WTC11 (cell line): ENCODE measurements around the gene RASAL3. TPM values are rescaled to one million over a fixed set of nuclear protein-coding genes. Genes with fewer than 3 reads are reported as not detected.

Experiments used
- ATAC-seq: fragments of 200-7000 bp; cut with Tn5 transposase; 2 replicates; pipeline ENCODE4 v1.10.0; 2021; ENCODE audit warnings: mild to moderate bottlenecking, moderate library complexity
- CTCF ChIA-PET: fragments of 300-600 bp; sonication (Branson Sonifier 250); formaldehyde crosslinking; loops from one replicate; lab custom pipeline; 2021; ENCODE audit warnings: antibody characterized with exemption; lab: Charles Lee
- POLR2A ChIA-PET: fragments of 350-600 bp; sonication (Branson Sonifier 250); formaldehyde crosslinking; loops from one replicate; lab custom pipeline; 2021; ENCODE audit warnings: antibody characterized with exemption; lab: Charles Lee
- DNase-seq: peaks from one replicate; pipeline ENCODE4 v3.0.0; 2021; ENCODE audit warnings: low spot score
- H3K27ac Mint-ChIP-seq: 2 replicates; pipeline ENCODE4 v1.8.0; 2021; ENCODE audit warnings: mixed read lengths
- H3K27me3 Mint-ChIP-seq: 2 replicates; pipeline ENCODE4 v1.8.0; 2021; ENCODE audit warnings: low read depth, mild to moderate bottlenecking, moderate library complexity, mixed read lengths
- H3K36me3 Mint-ChIP-seq: 2 replicates; pipeline ENCODE4 v1.8.0; 2021; ENCODE audit warnings: mixed read lengths
- H3K4me1 Mint-ChIP-seq: 2 replicates; pipeline ENCODE4 v1.8.0; 2022; ENCODE audit warnings: mixed read lengths
- H3K4me3 Mint-ChIP-seq: 2 replicates; pipeline ENCODE4 v1.8.0; 2021; ENCODE audit warnings: mild to moderate bottlenecking, moderate library complexity, mixed read lengths
- H3K9me3 Mint-ChIP-seq: 2 replicates; pipeline ENCODE4 v1.8.0; 2021; ENCODE audit warnings: mixed read lengths
- ATF1 ChIP-seq: sonication (generic); formaldehyde crosslinking; IDR thresholded peaks from 2 replicates; pipeline ENCODE4 v1.8.1; 2023; ENCODE audit warnings: mild to moderate bottlenecking, moderate library complexity, missing genetic modification reagents
- ATF2 ChIP-seq: sonication (generic); formaldehyde crosslinking; IDR thresholded peaks from 2 replicates; pipeline ENCODE4 v1.8.1; 2022; ENCODE audit warnings: low read depth, missing genetic modification reagents, borderline replicate concordance
- ATF6 ChIP-seq: sonication (generic); formaldehyde crosslinking; IDR thresholded peaks from 2 replicates; pipeline ENCODE4 v1.8.1; 2023; ENCODE audit warnings: mild to moderate bottlenecking, missing genetic modification reagents
- CDX4 ChIP-seq: fragments of 250-450 bp; sonication (Bioruptor Pico); IDR thresholded peaks from 2 replicates; pipeline ENCODE4 v1.9.0; 2021; ENCODE audit warnings: moderate library complexity, mild to moderate bottlenecking, inconsistent platforms, borderline replicate concordance
- EMX1 ChIP-seq: fragments of 250-450 bp; sonication (Bioruptor Pico); IDR thresholded peaks from 2 replicates; pipeline ENCODE4 v1.8.0; 2021; ENCODE audit warnings: mild to moderate bottlenecking
- ETV6 ChIP-seq: sonication (generic); formaldehyde crosslinking; IDR thresholded peaks from 2 replicates; pipeline ENCODE4 v1.8.1; 2022; ENCODE audit warnings: mild to moderate bottlenecking, missing genetic modification reagents
- FOXP1 ChIP-seq: sonication (generic); formaldehyde crosslinking; IDR thresholded peaks from 2 replicates; pipeline ENCODE4 v1.8.0; 2022; ENCODE audit warnings: missing genetic modification reagents, mild to moderate bottlenecking, moderate library complexity, borderline replicate concordance
- GABPB1 ChIP-seq: sonication (generic); formaldehyde crosslinking; IDR thresholded peaks from 2 replicates; pipeline ENCODE4 v1.8.1; 2023; ENCODE audit warnings: mild to moderate bottlenecking, missing genetic modification reagents
- JUN ChIP-seq: sonication (generic); formaldehyde crosslinking; IDR thresholded peaks from 2 replicates; pipeline ENCODE4 v1.8.0; 2023; ENCODE audit warnings: mild to moderate bottlenecking, missing genetic modification reagents
- MLX ChIP-seq: sonication (generic); formaldehyde crosslinking; IDR thresholded peaks from 2 replicates; pipeline ENCODE4 v1.8.1; 2023; ENCODE audit warnings: mild to moderate bottlenecking, missing genetic modification reagents, moderate library complexity
- MYBL2 ChIP-seq: sonication (generic); formaldehyde crosslinking; IDR thresholded peaks from 2 replicates; pipeline ENCODE4 v1.8.1; 2023; ENCODE audit warnings: mild to moderate bottlenecking, moderate library complexity, missing genetic modification reagents
- NFATC4 ChIP-seq: fragments of 250-450 bp; sonication (Bioruptor Pico); IDR thresholded peaks from 2 replicates; pipeline ENCODE4 v1.9.0; 2021; ENCODE audit warnings: mild to moderate bottlenecking
- NFE2L1 ChIP-seq: sonication (generic); formaldehyde crosslinking; IDR thresholded peaks from 2 replicates; pipeline ENCODE4 v1.8.1; 2023; ENCODE audit warnings: missing genetic modification reagents
- RELA ChIP-seq: sonication (generic); formaldehyde crosslinking; IDR thresholded peaks from 2 replicates; pipeline ENCODE4 v1.8.1; 2022; ENCODE audit warnings: missing genetic modification reagents, mild to moderate bottlenecking, borderline replicate concordance
- TEAD1 ChIP-seq: sonication (generic); formaldehyde crosslinking; IDR thresholded peaks from 2 replicates; pipeline ENCODE4 v1.8.0; 2022; ENCODE audit warnings: mild to moderate bottlenecking, missing genetic modification reagents
- USF1 ChIP-seq: sonication (generic); formaldehyde crosslinking; IDR thresholded peaks from 2 replicates; pipeline ENCODE4 v1.8.0; 2022; ENCODE audit warnings: mild to moderate bottlenecking, missing genetic modification reagents
- ZNF219 ChIP-seq: sonication (generic); formaldehyde crosslinking; IDR thresholded peaks from 2 replicates; pipeline ENCODE4 v1.8.0; 2023; ENCODE audit warnings: missing genetic modification reagents, mild to moderate bottlenecking, borderline replicate concordance
- ZNF317 ChIP-seq: sonication (generic); formaldehyde crosslinking; IDR thresholded peaks from 2 replicates; pipeline ENCODE4 v1.8.1; 2023; ENCODE audit warnings: low read depth, mild to moderate bottlenecking, moderate library complexity, missing genetic modification reagents, borderline replicate concordance
- ZNF423 ChIP-seq: fragments of 250-450 bp; sonication (Bioruptor Pico); IDR thresholded peaks from 2 replicates; pipeline ENCODE4 v2.1.2; 2022; ENCODE audit warnings: mild to moderate bottlenecking, moderate library complexity
- ZNF671 ChIP-seq: fragments of 250-450 bp; sonication (Bioruptor Pico); IDR thresholded peaks from 2 replicates; pipeline ENCODE4 v1.8.0; 2021; ENCODE audit warnings: mild to moderate bottlenecking
- ZSCAN18 ChIP-seq: fragments of 250-450 bp; sonication (Bioruptor Pico); IDR thresholded peaks from 2 replicates; pipeline ENCODE4 v2.1.2; 2022; ENCODE audit warnings: mild to moderate bottlenecking, moderate library complexity
- total RNA-seq: library from RNA; stranded (reverse); gene quantifications from 3 replicates; pipeline ENCODE4 v1.2.3, GENCODE V29; 2021
- TF ChIP-seq, protein P1 (sequence below): fragments of 200-600 bp; IDR thresholded peaks from 2 replicates; pipeline ENCODE4 v1.8.0; 2022; ENCODE audit warnings: antibody characterized with exemption
- TF ChIP-seq, protein P2 (sequence below): fragments of 250-450 bp; sonication (Bioruptor Pico); IDR thresholded peaks from 2 replicates; pipeline ENCODE4 v1.9.0; 2021; ENCODE audit warnings: mild to moderate bottlenecking, borderline replicate concordance

RASAL3 gene
- total RNA-seq, 1 experiment from 2014 or later = 1.6 TPM

GRCh38 chr19:15418579-15419412 is 45.5 kb downstream of the RASAL3 start, which contains the start of gene AKAP8L:
Gene AKAP8L (minus strand): TSS chr19:15418988. CDS start chr19:15418923, 65 bp downstream.
- Mint-ChIP-seq H3K36me3 (peaks cover 34% of the 10 kb centered on the region), H3K27me3 (no peaks in the 10 kb centered on the region), H3K4me1 (peaks cover 14% of the 10 kb centered on the region), H3K4me3 (peak within 1 kb of the TSS; percentile 95), H3K9me3 (0 out of 2 replicates have a peak, but pooled peaks cover 5% of the 10 kb centered on the region), H3K27ac (peak within 1 kb of the TSS; percentile 94)
- ATAC-seq (peak; percentile 97), DNase-seq (peak; percentile 99)
- CTCF ChIA-PET = interaction anchor here (0.6 to 5.8 kb wide), 44 partner anchors 10 to 1242 kb away, joined by 3 to 128 read pairs (median 6); partner anchors contain the start of genes AKAP8, FAM32A, PGLYRP2 and RAB8A
- POLR2A ChIA-PET = interaction anchor here (0.6 to 2.6 kb wide), 20 partner anchors 12 to 783 kb away, joined by 3 to 31 read pairs (median 4); partner anchors contain the start of genes AKAP8, FAM32A and SYDE1
- TF ChIP-seq EMX1 (no peak), USF1 (0 out of 2 replicates have a peak, but pooled peaks have one; percentile 25), TEAD1 (CRISPR knock-in tag) (0 out of 2 replicates have a peak, but pooled peaks have one; percentile 51), GABPB1 (CRISPR knock-in tag) (peak; percentile 77), ZNF671 (CRISPR knock-in tag) (no peak), MYBL2 (CRISPR knock-in tag) (no peak), CDX4 (CRISPR knock-in tag) (no peak), ZSCAN18 (no peak), ETV6 (CRISPR knock-in tag) (no peak), NFE2L1 (CRISPR knock-in tag) (no peak), ATF2 (CRISPR knock-in tag) (no peak), NFATC4 (CRISPR knock-in tag) (peak; percentile 62; the same call in 1 of the 2 replicates), MLX (CRISPR knock-in tag) (no peak), ATF1 (CRISPR knock-in tag) (no peak), RELA (CRISPR knock-in tag) (no peak), ATF6 (CRISPR knock-in tag) (no peak), FOXP1 (peak; percentile 55; the same call in 1 of the 2 replicates), ZNF317 (CRISPR knock-in tag) (no peak), ZNF219 (0 out of 2 replicates have a peak, but pooled peaks have one; percentile 26), JUN (CRISPR knock-in tag) (no peak; the same call in 1 of the 2 replicates), ZNF423 (no peak)
- TF ChIP-seq, protein P1, sequence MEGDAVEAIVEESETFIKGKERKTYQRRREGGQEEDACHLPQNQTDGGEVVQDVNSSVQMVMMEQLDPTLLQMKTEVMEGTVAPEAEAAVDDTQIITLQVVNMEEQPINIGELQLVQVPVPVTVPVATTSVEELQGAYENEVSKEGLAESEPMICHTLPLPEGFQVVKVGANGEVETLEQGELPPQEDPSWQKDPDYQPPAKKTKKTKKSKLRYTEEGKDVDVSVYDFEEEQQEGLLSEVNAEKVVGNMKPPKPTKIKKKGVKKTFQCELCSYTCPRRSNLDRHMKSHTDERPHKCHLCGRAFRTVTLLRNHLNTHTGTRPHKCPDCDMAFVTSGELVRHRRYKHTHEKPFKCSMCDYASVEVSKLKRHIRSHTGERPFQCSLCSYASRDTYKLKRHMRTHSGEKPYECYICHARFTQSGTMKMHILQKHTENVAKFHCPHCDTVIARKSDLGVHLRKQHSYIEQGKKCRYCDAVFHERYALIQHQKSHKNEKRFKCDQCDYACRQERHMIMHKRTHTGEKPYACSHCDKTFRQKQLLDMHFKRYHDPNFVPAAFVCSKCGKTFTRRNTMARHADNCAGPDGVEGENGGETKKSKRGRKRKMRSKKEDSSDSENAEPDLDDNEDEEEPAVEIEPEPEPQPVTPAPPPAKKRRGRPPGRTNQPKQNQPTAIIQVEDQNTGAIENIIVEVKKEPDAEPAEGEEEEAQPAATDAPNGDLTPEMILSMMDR = no peak
- TF ChIP-seq, protein P2, sequence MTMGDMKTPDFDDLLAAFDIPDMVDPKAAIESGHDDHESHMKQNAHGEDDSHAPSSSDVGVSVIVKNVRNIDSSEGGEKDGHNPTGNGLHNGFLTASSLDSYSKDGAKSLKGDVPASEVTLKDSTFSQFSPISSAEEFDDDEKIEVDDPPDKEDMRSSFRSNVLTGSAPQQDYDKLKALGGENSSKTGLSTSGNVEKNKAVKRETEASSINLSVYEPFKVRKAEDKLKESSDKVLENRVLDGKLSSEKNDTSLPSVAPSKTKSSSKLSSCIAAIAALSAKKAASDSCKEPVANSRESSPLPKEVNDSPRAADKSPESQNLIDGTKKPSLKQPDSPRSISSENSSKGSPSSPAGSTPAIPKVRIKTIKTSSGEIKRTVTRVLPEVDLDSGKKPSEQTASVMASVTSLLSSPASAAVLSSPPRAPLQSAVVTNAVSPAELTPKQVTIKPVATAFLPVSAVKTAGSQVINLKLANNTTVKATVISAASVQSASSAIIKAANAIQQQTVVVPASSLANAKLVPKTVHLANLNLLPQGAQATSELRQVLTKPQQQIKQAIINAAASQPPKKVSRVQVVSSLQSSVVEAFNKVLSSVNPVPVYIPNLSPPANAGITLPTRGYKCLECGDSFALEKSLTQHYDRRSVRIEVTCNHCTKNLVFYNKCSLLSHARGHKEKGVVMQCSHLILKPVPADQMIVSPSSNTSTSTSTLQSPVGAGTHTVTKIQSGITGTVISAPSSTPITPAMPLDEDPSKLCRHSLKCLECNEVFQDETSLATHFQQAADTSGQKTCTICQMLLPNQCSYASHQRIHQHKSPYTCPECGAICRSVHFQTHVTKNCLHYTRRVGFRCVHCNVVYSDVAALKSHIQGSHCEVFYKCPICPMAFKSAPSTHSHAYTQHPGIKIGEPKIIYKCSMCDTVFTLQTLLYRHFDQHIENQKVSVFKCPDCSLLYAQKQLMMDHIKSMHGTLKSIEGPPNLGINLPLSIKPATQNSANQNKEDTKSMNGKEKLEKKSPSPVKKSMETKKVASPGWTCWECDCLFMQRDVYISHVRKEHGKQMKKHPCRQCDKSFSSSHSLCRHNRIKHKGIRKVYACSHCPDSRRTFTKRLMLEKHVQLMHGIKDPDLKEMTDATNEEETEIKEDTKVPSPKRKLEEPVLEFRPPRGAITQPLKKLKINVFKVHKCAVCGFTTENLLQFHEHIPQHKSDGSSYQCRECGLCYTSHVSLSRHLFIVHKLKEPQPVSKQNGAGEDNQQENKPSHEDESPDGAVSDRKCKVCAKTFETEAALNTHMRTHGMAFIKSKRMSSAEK (CRISPR knock-in tag) = no peak
